ENCODE measurements around the gene RINT1. TPM values are rescaled to one million over a fixed set of nuclear protein-coding genes. Genes with fewer than 3 reads are reported as not detected.
A peak's percentile ranks its signal among the peaks of the same experiment; 100 is the strongest.

The RINT1 gene
- total RNA-seq, 2 donors from 2014 or later = 29.8 to 30.0 TPM

GRCh38 chr7:105567821-105568220 lies 35.8 kb downstream of the RINT1 start:
- no peaks in the 10 kb centered on the region for H3K4me1 Mint-ChIP-seq (ENCODE audit: low read depth)
- DNase-seq (no peak), ATAC-seq (replicated peaks in 1 of 2) (no peak)
- H3K4me3 Mint-ChIP-seq = no peak overlapping the region
- H3K36me3 Mint-ChIP-seq (ENCODE audit: insufficient read depth in 2 of 2) = peaks cover 2 to 26% of the 10 kb centered on the region in 2 donors
- H3K9me3 Mint-ChIP-seq = no peaks in the 10 kb centered on the region
- no peak overlapping the region for H3K27ac Mint-ChIP-seq
- H3K27me3 Mint-ChIP-seq (ENCODE audit: low read depth) = no peaks in the 10 kb centered on the region

GRCh38 chr7:105571891-105572290 lies 39.9 kb downstream of the RINT1 start:
- H3K36me3 Mint-ChIP-seq (ENCODE audit: insufficient read depth in 2 of 2) = peaks cover 0 to 10% of the 10 kb centered on the region in 2 donors
- ATAC-seq (replicated peaks in 1 of 2) (no peak), DNase-seq (no peak)
- no peaks in the 10 kb centered on the region for H3K27me3 Mint-ChIP-seq (ENCODE audit: low read depth)
- H3K9me3 Mint-ChIP-seq = no peaks in the 10 kb centered on the region
- no peak overlapping the region for H3K27ac Mint-ChIP-seq
- no peak overlapping the region for H3K4me3 Mint-ChIP-seq
- no peaks in the 10 kb centered on the region for H3K4me1 Mint-ChIP-seq (ENCODE audit: low read depth)

- Mint-ChIP-seq H3K27me3 (ENCODE audit: low read depth) (peaks cover 4% of the 10 kb centered on the region), H3K4me3 (no peak overlapping the region), H3K4me1 (ENCODE audit: low read depth) (peaks cover 7% of the 10 kb centered on the region), H3K9me3 (no peaks in the 10 kb centered on the region), H3K27ac (no peak overlapping the region), H3K36me3 (ENCODE audit: insufficient read depth in 2 of 2) (no peaks in the 10 kb centered on the region)
- DNase-seq = no peak
- ATAC-seq (replicated peaks in 1 of 2) = no peak
These were observed 45.2 kb downstream of the RINT1 start for GRCh38 chr7:105577251-105577650.

GRCh38 chr7:105578496-105578895 lies 46.5 kb downstream of the RINT1 start:
- H3K9me3 Mint-ChIP-seq = no peaks in the 10 kb centered on the region
- ATAC-seq (replicated peaks in 1 of 2) (no peak), DNase-seq (no peak)
- H3K4me3 Mint-ChIP-seq = no peak overlapping the region
- H3K36me3 Mint-ChIP-seq (ENCODE audit: insufficient read depth in 2 of 2) = no peaks in the 10 kb centered on the region
- H3K4me1 Mint-ChIP-seq (ENCODE audit: low read depth) = peaks cover 14% of the 10 kb centered on the region
- no peak overlapping the region for H3K27ac Mint-ChIP-seq
- H3K27me3 Mint-ChIP-seq (ENCODE audit: low read depth) = peaks cover 4% of the 10 kb centered on the region

GRCh38 chr7:105580022-105580740 lies 48.2 kb downstream of the RINT1 start:
- peaks cover 4% of the 10 kb centered on the region in 2 donors for H3K36me3 Mint-ChIP-seq (ENCODE audit: insufficient read depth in 2 of 2)
- peaks cover 4% of the 10 kb centered on the region for H3K27me3 Mint-ChIP-seq (ENCODE audit: low read depth)
- no peak for DNase-seq
- no peak overlapping the region for H3K27ac Mint-ChIP-seq
- H3K9me3 Mint-ChIP-seq = peaks cover 2 to 3% of the 10 kb centered on the region in 2 donors
- peak overlapping the region; percentile 77 to 87 for H3K4me3 Mint-ChIP-seq
- peaks cover 14% of the 10 kb centered on the region for H3K4me1 Mint-ChIP-seq (ENCODE audit: low read depth)
- no peak for ATAC-seq (replicated peaks in 1 of 2)

GRCh38 chr7:105581066-105581811 lies 49.2 kb downstream of the RINT1 start, which contains the start of gene EFCAB10:
EFCAB10 (minus strand) TSS chr7:105581493; CDS start chr7:105581463, 30 bp downstream.
- Mint-ChIP-seq H3K36me3 (ENCODE audit: insufficient read depth in 2 of 2) (peaks cover 4% of the 10 kb centered on the region in 2 donors), H3K4me1 (ENCODE audit: low read depth) (peaks cover 14% of the 10 kb centered on the region), H3K27ac (no peak within 1 kb of the TSS), H3K27me3 (ENCODE audit: low read depth) (peaks cover 4% of the 10 kb centered on the region), H3K4me3 (peak within 1 kb of the TSS; percentile 77 to 87), H3K9me3 (peaks cover 2 to 3% of the 10 kb centered on the region in 2 donors)
- DNase-seq (peak; percentile 52 to 68), ATAC-seq (replicated peaks in 1 of 2) (peak; percentile 82 to 91)

GRCh38 chr7:105583061-105583460 lies 51.1 kb downstream of the RINT1 start:
- peaks cover 4% of the 10 kb centered on the region for H3K27me3 Mint-ChIP-seq (ENCODE audit: low read depth)
- H3K36me3 Mint-ChIP-seq (ENCODE audit: insufficient read depth in 2 of 2) = peaks cover 4% of the 10 kb centered on the region in 2 donors
- peaks cover 2 to 3% of the 10 kb centered on the region in 2 donors for H3K9me3 Mint-ChIP-seq
- H3K4me3 Mint-ChIP-seq = no peak overlapping the region
- no peak for ATAC-seq (replicated peaks in 1 of 2)
- no peak for DNase-seq
- H3K4me1 Mint-ChIP-seq (ENCODE audit: low read depth) = peaks cover 20% of the 10 kb centered on the region
- no peak overlapping the region for H3K27ac Mint-ChIP-seq

GRCh38 chr7:105584165-105584564 lies 52.2 kb downstream of the RINT1 start:
- Mint-ChIP-seq H3K4me3 (no peak overlapping the region), H3K9me3 (peaks cover 2 to 3% of the 10 kb centered on the region in 2 donors), H3K36me3 (ENCODE audit: insufficient read depth in 2 of 2) (peaks cover 4% of the 10 kb centered on the region in 2 donors), H3K27me3 (ENCODE audit: low read depth) (peaks cover 4% of the 10 kb centered on the region), H3K27ac (no peak overlapping the region), H3K4me1 (ENCODE audit: low read depth) (peaks cover 28% of the 10 kb centered on the region)
- no peak for DNase-seq
- no peak for ATAC-seq (replicated peaks in 1 of 2)

GRCh38 chr7:105585850-105586500 lies 54.0 kb downstream of the RINT1 start:
- DNase-seq (no peak), ATAC-seq (replicated peaks in 1 of 2) (no peak)

GRCh38 chr7:105587909-105588635 lies 56.1 kb downstream of the RINT1 start:
- Mint-ChIP-seq H3K27me3 (ENCODE audit: low read depth) (no peaks in the 10 kb centered on the region), H3K4me3 (no peak overlapping the region), H3K9me3 (peaks cover 2 to 3% of the 10 kb centered on the region in 2 donors), H3K36me3 (ENCODE audit: insufficient read depth in 2 of 2) (peaks cover 4% of the 10 kb centered on the region in 2 donors), H3K27ac (no peak overlapping the region), H3K4me1 (ENCODE audit: low read depth) (peaks cover 19% of the 10 kb centered on the region)
- ATAC-seq (replicated peaks in 1 of 2) (peak; percentile 56), DNase-seq (peak; percentile 9 to 21)

More at GRCh38 chr7:105585850-105586500, 54.0 kb downstream of the RINT1 start:
- Mint-ChIP-seq H3K36me3 (ENCODE audit: insufficient read depth in 2 of 2) (peaks cover 4% of the 10 kb centered on the region in 2 donors), H3K27me3 (ENCODE audit: low read depth) (peaks cover 1% of the 10 kb centered on the region), H3K4me3 (no peak overlapping the region), H3K4me1 (ENCODE audit: low read depth) (peaks cover 30% of the 10 kb centered on the region), H3K9me3 (peaks cover 2 to 3% of the 10 kb centered on the region in 2 donors), H3K27ac (no peak overlapping the region)

GRCh38 chr7:105589356-105590077 lies 57.5 kb downstream of the RINT1 start:
- no peaks in the 10 kb centered on the region for H3K27me3 Mint-ChIP-seq (ENCODE audit: low read depth)
- peaks cover 1 to 2% of the 10 kb centered on the region in 2 donors for H3K36me3 Mint-ChIP-seq (ENCODE audit: insufficient read depth in 2 of 2)
- peaks cover 19% of the 10 kb centered on the region for H3K4me1 Mint-ChIP-seq (ENCODE audit: low read depth)
- peak; percentile 60 to 62 for DNase-seq
- H3K4me3 Mint-ChIP-seq = no peak overlapping the region
- H3K27ac Mint-ChIP-seq = no peak overlapping the region
- peak; percentile 91 to 94 for ATAC-seq (replicated peaks in 1 of 2)
- peaks cover 0 to 1% of the 10 kb centered on the region in 2 donors for H3K9me3 Mint-ChIP-seq

GRCh38 chr7:105590793-105591192 lies 58.8 kb downstream of the RINT1 start:
- Mint-ChIP-seq H3K4me3 (no peak overlapping the region), H3K36me3 (ENCODE audit: insufficient read depth in 2 of 2) (no peaks in the 10 kb centered on the region), H3K9me3 (no peaks in the 10 kb centered on the region), H3K4me1 (ENCODE audit: low read depth) (peaks cover 19% of the 10 kb centered on the region), H3K27me3 (ENCODE audit: low read depth) (no peaks in the 10 kb centered on the region), H3K27ac (no peak overlapping the region)
- ATAC-seq (replicated peaks in 1 of 2) (no peak), DNase-seq (no peak)
